Muscle layer of duodenum (tissue), 2 donors: ENCODE results near the gene CYP2A13.

Source experiments
- H3K27ac ChIP-seq: one replicate; pipeline ENCODE4 v1.7.0; 2013; ENCODE audit warnings: mild to moderate bottlenecking, low read length
- H3K27me3 ChIP-seq: one replicate; pipeline ENCODE4 v1.7.0; 2013; ENCODE audit warnings: low read depth, mild to moderate bottlenecking, control low read depth, low read length
- H3K36me3 ChIP-seq, 2 donors: one replicate each; pipeline ENCODE4 v1.7.0; 2013; ENCODE audit warnings: low read length in 2 of 2, control low read depth in 1 of 2, mild to moderate bottlenecking in 1 of 2; ENCODE audit not compliant: insufficient read depth in 2 of 2, control insufficient read depth in 1 of 2
- H3K4me1 ChIP-seq, 2 donors: one replicate each; pipeline ENCODE4 v1.7.0; 2013; ENCODE audit warnings: low read length in 2 of 2, mild to moderate bottlenecking in 2 of 2, control low read depth in 1 of 2, moderate library complexity in 1 of 2; ENCODE audit not compliant: insufficient read depth in 2 of 2, control insufficient read depth in 1 of 2
- H3K4me3 ChIP-seq, 2 donors: one replicate each; pipeline ENCODE4 v1.7.0; 2013; ENCODE audit warnings: low read length in 2 of 2, low read depth in 1 of 2, mild to moderate bottlenecking in 1 of 2
- H3K9me3 ChIP-seq, 2 donors: one replicate each; pipeline ENCODE4 v1.7.0; 2013; ENCODE audit warnings: low read length in 2 of 2, control low read depth in 1 of 2, mild to moderate bottlenecking in 1 of 2; ENCODE audit not compliant: control insufficient read depth in 1 of 2
- donor health status: healthy.

Gene CYP2A13

GRCh38 chr19:41144403-41144802 lies 56.2 kb downstream of the CYP2A13 start:
- no peaks in the 10 kb centered on the region for H3K9me3 ChIP-seq
- no peak overlapping the region for H3K4me3 ChIP-seq
- H3K27me3 ChIP-seq, result no peaks in the 10 kb centered on the region
- H3K27ac ChIP-seq, result no peak overlapping the region
- no peaks in the 10 kb centered on the region for H3K4me1 ChIP-seq
- H3K36me3 ChIP-seq, result no peaks in the 10 kb centered on the region
